ENCODE results near the gene PHLPP2.

GRCh38 chr16:71626858-71627213 lies 97.7 kb downstream of the PHLPP2 start:
- TF ChIP-seq EZH2phosphoT487 (IDR thresholded peaks at IDR 0.05; ENCODE audit: low read depth, severe bottlenecking, unreplicated experiment) (no peak), CTCF (IDR thresholded peaks at IDR 0.05; ENCODE audit: poor library complexity) (no peak)

Measured in hepatocyte (in vitro differentiated cells).